SIG-M5 (cell line): ENCODE results near the gene CRYBG1.
"Not testable (repeated sequence)": the region's sequence is repeated elsewhere in the genome, so short reads cannot be mapped to it uniquely, and the experiment has no call there.

Experiments
- DNase-seq: peaks from one replicate; lab custom pipeline; 2025; lab: John Stamatoyannopoulos, UW

CRYBG1 gene

DNA sequence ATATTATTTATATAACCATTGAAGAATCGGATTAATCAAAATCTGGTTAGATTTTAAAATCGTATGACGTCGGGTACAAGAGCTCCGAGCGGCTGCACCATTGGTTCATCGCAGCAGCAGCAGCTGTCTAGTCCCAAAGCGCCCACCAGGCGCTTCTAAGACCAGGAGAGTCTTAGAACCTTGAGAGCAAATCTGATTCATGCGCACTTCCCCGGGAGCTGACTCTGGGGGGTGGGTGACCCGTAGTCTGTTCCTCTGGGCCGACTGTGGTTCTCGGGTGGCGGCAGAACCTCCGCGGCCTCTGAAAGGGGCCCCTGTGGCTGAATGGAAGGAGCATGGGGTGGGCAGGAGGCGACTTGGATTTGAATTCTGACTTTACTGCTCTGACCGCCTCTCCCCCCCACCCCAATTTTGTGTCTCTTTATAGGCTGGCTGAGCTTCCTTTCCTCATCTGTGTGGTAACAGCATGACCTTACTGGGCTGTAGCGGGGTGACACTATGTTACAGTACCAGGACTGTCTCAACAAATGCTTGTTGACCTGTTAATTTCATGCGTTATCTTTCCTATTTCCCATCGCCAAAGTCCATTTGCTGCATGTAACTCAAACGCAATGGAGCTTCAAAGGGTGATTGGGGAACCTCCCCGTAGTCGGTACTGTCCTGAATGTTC, 149.0 kb downstream of the CRYBG1 start:
- DNase-seq = no peak

DNA sequence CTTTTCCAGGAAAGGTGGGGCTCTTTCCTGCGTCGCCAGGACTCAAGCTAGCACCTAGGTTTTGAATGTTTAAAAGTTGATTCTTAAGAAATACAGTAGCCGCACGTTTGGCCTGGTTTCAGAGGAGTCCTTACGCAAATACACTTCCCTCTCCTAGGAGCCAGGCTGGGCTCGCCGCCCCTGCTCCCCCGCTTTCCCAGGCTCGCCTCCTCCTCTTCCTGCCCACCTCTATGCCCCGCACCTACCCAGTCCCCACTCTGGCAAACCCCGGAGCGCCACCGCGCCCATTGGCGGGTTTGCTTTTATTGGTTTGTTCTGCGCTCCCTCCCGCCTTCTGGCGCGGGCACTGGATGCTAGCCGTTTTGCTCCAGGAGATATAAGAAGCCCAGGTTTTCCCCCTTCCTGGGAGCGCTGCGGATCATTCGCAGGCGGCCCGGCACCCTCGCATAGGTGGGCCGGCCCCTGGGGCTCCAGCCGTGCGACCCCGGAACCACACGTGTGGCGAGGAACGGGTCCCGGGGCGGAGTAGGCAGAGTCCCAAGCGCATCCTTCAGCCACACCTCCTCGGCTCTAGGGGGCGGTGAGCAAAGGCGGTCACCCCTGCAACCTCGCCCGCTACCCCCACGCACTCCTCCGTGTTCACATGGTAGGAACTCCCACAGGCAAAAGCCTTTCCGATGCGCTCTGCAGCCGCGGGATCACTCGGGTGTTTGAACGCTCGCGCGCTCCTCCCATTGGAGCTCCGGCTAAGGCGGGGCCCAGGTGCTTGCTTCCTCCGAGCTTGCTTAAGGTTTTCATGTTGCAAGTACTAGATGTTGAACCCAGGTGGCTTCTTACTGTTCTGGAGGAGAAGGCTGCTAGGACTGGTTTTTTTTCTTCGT, 149.8 kb downstream of the CRYBG1 start:
- DNase-seq = peak; percentile 38

- DNase-seq = no peak
These were observed 151.0 kb downstream of the CRYBG1 start for GRCh38 chr6:106511288-106512047.

DNA sequence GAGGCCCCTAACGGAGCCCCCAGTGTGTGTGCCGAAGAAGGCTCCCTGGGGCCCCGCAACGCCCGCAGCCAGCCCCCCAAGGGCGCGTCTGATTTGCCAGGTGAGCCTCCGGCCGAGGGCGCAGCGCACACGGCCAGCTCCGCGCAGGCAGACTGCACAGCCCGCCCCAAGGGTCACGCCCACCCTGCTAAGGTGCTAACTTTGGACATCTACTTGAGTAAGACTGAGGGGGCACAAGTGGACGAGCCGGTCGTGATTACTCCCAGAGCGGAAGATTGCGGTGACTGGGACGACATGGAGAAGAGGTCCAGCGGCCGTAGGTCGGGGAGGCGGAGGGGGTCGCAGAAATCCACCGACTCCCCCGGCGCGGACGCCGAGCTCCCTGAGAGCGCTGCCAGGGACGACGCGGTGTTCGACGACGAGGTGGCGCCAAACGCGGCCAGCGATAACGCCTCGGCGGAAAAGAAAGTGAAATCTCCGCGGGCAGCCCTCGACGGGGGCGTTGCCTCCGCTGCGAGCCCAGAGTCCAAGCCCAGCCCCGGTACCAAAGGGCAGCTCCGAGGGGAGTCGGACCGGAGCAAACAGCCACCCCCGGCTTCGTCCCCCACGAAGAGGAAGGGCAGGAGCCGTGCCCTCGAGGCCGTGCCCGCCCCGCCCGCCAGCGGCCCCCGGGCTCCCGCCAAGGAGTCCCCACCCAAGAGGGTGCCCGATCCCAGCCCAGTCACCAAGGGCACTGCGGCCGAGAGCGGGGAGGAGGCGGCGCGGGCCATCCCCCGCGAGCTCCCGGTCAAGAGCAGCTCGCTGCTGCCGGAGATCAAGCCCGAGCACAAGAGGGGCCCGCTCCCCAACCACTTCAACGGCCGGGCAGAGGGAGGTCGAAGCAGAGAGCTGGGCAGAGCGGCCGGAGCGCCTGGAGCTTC, 151.8 kb downstream of the CRYBG1 start:
- DNase-seq = no peak

DNA sequence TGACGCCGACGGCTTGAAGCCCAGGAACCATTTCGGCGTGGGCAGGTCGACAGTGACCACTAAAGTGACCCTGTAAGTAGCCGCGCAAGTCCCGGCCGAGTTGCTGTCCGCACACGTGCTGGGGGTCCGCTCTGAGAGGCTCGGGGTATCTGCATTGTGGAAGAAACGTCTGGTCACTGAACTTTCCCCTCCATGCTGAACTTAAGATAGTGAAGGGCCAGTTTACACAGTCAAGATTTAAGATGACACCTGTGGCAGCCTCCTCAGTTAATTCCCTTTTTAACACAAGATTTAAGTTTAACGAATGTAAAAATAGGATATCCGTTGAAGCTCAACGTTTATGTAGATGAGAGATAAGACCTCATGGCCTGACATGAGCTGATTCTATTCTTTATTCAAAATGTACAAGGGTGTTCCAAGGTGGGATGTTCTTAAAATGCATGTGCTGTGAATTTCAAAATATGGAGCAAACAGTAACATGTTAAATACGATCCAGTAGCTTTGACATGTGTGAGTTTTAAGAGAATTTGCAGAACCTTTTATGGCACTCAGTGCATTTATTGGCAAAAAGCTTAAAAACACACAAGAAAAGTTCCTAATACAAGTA, 152.6 kb downstream of the CRYBG1 start:
- DNase-seq = no peak

DNA sequence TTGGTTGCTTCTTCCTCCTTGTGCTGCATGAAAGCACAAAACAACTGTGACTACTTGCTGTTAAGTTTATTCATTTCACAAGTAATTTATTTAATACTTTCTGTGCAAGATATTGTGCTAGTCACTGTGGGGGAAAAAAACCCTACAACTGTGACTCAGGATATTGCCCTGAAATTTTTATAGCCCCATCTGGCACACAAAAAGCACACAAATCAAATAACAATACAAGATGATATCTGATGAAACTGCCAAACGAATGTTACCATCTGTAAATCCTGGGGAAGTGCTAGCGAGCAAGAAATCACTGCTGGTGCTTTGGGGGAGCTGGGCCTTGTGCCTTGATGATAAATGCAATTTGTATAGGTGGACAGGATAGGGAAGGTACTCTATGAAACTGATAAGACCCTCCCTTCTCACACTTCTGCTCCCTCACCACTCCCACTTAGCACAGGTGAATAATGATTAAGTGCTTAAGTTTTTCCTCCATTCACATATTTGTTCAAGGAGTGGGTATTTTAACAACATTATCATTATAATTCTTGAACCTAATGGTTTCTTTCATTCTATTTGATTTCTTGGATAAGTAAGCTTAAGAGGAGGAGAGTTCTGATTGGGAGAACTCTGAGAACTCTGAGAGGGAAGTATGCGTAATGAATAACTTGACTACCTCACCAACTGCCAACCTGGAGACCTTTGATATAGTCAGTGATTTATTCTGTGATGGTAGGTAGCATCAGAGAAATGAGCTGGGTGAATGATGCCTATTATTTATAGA, 153.5 kb downstream of the CRYBG1 start:
- DNase-seq = no peak

DNA sequence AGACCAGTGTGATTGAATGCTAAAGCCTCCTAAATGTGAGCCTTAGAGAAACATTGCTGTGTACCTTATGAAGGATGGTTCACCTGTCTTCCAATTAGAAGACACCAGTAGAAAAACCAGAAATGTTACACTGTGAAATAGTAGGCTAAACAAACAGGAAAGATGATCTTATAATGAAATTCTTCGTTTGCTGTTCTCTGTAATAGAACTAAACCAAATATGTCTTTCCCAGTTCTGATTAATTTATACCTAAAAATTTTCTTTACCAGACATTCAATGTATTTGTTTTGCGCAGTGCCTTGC, 154.0 kb downstream of the CRYBG1 start:
- DNase-seq = no peak

DNA sequence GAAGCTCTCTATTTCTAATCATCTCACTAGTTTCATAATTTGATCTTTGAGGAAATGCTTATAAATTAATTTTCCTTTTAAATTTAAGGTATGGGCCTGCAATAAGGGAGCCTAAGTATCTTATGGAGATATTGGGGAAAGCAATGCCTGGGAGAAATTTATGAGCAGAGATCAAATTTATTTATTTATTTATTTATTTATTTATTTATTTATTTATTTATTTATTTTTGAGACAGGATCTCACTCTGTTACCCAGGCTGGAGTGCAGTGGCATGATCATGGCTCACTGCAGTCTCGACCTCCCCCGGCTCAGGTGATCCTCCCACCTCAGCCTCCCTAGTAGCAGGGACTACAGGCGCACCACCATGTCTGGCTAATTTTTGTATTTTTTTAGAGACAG, 155.1 kb downstream of the CRYBG1 start:
- not testable (repeated sequence) for DNase-seq

GRCh38 chr6:106516616-106517015, 156.1 kb downstream of the CRYBG1 start:
- DNase-seq = no peak

GRCh38 chr6:106517706-106518105, 157.2 kb downstream of the CRYBG1 start:
- DNase-seq = no peak

DNA sequence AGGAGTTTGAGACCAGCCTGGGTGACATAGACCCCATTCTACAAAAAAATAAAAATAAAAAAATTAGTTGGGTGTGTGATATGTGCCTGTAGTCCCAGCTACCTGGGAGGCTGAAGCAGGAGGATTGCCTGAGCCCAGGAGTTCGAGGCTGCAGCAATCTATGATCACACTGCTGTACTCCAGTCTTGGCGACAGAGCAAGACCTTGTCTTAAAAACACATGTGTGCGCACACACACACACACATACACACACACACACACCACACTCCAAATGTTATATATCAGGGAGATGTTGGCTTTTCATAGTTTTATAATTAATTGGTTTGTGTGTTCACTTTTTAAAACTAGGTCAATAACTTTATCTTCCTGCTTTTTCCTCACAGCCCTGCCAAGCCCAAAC, 158.2 kb downstream of the CRYBG1 start:
- DNase-seq = no peak

- peak; percentile 63 for DNase-seq
These were observed 159.2 kb downstream of the CRYBG1 start for GRCh38 chr6:106519460-106520394.

DNA sequence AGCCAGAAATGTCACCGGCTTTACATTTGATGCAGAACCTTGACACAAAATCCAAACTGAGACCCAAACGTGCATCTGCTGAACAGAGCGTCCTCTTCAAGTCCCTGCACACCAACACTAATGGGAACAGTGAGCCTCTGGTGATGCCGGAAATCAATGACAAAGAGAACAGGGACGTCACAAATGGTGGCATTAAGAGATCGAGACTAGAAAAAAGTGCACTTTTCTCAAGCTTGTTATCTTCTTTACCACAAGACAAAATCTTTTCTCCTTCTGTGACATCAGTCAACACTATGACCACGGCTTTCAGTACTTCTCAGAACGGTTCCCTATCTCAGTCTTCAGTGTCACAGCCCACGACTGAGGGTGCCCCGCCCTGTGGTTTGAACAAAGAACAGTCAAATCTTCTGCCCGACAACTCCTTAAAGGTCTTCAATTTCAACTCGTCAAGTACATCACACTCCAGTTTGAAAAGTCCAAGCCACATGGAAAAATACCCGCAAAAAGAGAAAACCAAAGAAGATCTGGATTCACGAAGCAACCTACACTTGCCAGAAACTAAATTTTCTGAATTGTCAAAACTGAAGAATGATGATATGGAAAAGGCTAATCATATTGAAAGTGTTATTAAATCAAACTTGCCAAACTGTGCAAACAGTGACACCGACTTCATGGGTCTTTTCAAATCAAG, 160.3 kb downstream of the CRYBG1 start:
- peak; percentile 72 for DNase-seq

DNA sequence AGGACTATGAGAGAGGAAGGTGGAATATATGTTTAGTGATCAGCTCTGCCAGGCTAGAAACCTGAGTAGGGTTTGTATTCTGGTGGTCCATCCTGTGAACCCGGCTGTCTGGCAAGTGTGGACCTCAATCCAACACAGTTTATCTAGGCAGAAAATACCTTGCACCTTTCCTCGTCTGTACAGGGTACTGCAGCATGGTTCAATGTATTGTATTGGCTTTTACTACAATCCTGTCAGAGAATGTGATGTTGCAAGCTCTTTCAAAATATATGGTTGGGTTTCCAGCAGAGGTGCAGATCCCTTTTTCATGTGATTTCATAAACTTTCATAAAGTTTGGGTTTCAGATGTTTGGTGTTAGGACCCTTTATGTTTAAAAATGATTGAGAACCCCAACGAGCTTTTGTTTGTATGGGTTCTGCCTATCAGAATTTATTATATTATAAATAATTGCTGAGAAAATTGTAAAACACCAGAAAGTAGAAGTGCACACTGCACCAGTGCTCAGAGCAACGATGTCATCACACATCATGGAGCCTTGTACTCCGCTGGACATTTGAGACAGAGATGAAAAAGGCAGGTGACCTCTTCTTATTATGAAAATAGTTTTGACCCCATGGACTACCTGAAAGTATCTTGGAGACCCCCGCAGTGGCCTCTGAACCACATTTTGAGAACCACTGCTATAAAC, 162.2 kb downstream of the CRYBG1 start:
- DNase-seq = no peak

DNA sequence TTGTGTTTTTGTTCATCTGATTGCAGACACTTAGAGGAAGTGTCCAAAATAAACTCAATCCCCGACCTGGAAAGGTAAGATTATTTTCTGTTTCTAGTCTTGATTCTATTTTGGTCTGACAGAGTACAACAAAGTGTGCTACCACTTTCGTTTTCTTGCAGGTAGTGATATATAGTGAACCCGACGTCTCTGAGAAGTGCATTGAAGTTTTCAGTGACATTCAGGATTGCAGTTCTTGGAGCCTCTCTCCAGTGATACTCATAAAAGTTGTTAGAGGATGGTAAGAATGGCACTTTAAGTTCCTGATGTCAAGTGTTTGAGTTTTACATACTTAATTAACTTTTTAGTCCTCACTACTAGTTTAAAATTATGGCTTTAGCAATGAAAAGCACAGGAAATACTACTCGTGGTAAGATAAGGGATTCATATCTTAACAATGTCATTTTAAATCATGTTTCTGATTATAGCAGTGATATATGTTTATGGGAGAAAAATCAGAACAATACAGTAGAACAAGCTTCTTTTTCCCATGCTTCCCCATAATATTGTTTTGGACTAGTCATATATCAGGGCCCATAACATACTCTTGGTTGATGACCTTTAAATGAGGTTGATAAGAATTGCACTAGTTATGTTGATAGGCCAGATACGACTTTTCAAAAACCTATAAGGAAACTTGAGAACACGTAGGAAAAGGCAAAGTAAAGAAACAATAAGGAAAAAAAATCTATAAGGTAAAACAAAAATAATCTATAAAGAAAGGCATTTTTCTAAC, 164.8 kb downstream of the CRYBG1 start:
- no peak for DNase-seq

DNA sequence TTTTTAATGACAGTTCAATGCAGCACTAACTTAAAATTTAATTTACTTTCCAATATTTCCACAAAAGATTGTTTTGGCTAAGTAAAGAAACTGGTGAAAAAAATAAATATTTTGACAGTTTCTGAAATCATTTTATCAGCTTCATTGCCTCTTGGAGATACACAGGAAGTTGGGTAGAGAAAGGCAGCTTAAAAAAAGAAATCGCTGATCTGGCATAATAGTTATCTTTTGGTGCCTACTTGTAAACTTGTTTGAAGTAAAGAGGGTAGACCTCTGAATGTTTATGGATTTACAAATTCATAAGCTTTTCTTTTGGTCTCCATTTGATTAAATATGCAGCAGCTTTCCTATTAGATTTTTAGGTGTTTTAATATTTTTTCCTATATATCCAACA, 165.4 kb downstream of the CRYBG1 start:
- no peak for DNase-seq

GRCh38 chr6:106527117-106527516, 166.6 kb downstream of the CRYBG1 start:
- DNase-seq = no peak
